Activated CD8-positive, alpha-beta memory T cell treated with anti-CD3 and anti-CD28 coated beads for 48 hours (primary cell): ENCODE results near the gene LLCFC1.

Experiments
- DNase-seq, 3 experiments: peaks; one replicate each; pipeline ENCODE4 v3.0.0-alpha.2; 2020; ENCODE audit warnings: low read depth in 2 of 3, low spot score in 2 of 3

LLCFC1 gene

DNA sequence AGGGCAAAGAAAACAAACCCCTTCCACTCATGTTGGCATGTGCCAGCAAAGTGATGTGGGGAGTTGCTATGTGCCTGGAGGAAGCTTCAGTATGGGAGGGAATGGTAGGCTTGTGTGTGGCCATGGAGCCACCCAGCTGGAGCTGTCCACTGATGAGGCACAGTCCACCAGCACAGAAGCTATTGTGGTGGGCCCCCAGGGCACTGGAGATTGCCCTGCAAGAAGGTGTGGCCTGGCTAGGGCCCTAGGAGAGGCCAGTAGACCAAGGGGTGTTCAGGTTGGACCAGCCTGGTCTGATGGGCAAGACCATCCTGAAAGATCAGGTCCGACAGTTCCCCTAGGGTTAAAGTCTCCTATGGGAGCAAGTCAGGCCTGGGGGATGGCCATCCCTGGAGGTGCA is 45.0 kb downstream of the LLCFC1 start:
- no peak for DNase-seq
